Astrocyte of the hippocampus (primary cell): Measurements from ENCODE around the gene CEMIP2.
A peak's percentile ranks its signal among the peaks of the same experiment; 100 is the strongest.

ENCODE experiments used
- DNase-seq: peaks from one replicate; pipeline ENCODE4 v3.0.0; 2011; ENCODE audit warnings: low read depth, low spot score

CEMIP2 gene

GRCh38 chr9:71748280-71748743, 20.0 kb downstream of the CEMIP2 start:
- peak; percentile 77 for DNase-seq

- DNase-seq, result no peak
These were observed 20.7 kb downstream of the CEMIP2 start for GRCh38 chr9:71747576-71747975.

- DNase-seq, result no peak
These were observed 21.6 kb downstream of the CEMIP2 start for GRCh38 chr9:71746758-71747125.

- DNase-seq, result no peak
These were observed 22.1 kb downstream of the CEMIP2 start for GRCh38 chr9:71746023-71746757.

GRCh38 chr9:71744754-71745521, 23.4 kb downstream of the CEMIP2 start:
- DNase-seq, result peak; percentile 45

- DNase-seq, result no peak
These were observed 24.4 kb downstream of the CEMIP2 start for GRCh38 chr9:71743882-71744281.

- DNase-seq, result peak; percentile 58
These were observed 25.1 kb downstream of the CEMIP2 start for GRCh38 chr9:71743217-71743705.

- no peak for DNase-seq
These were observed 25.6 kb downstream of the CEMIP2 start for GRCh38 chr9:71742703-71743102.

GRCh38 chr9:71741926-71742648, 26.2 kb downstream of the CEMIP2 start:
- no peak for DNase-seq

GRCh38 chr9:71740199-71740598, 28.1 kb downstream of the CEMIP2 start:
- no peak for DNase-seq

- peak; percentile 38 for DNase-seq
These were observed 30.9 kb downstream of the CEMIP2 start for GRCh38 chr9:71737455-71737854.

- no peak for DNase-seq
These were observed 32.1 kb downstream of the CEMIP2 start for GRCh38 chr9:71736236-71736635.

- no peak for DNase-seq
These were observed 33.4 kb downstream of the CEMIP2 start for GRCh38 chr9:71734950-71735349.

GRCh38 chr9:71733176-71733575, 35.1 kb downstream of the CEMIP2 start:
- DNase-seq, result no peak

GRCh38 chr9:71729816-71730526, 38.3 kb downstream of the CEMIP2 start:
- DNase-seq, result no peak

- DNase-seq, result no peak
These were observed 41.6 kb downstream of the CEMIP2 start for GRCh38 chr9:71726723-71727122.

- peak; percentile 26 for DNase-seq
These were observed 42.5 kb downstream of the CEMIP2 start for GRCh38 chr9:71725590-71726338.

GRCh38 chr9:71721855-71722254, 46.5 kb downstream of the CEMIP2 start:
- no peak for DNase-seq

GRCh38 chr9:71719562-71719961, 48.8 kb downstream of the CEMIP2 start:
- DNase-seq, result no peak

- no peak for DNase-seq
These were observed 49.2 kb downstream of the CEMIP2 start for GRCh38 chr9:71719088-71719487.
